SH-SY5Y (cell line): ENCODE measurements around the gene HSPA1A.

Experiments
- GATA2 ChIP-seq: IDR thresholded peaks from 2 replicates; pipeline ENCODE4 v1.6.1; 2011; ENCODE audit warnings: mild to moderate bottlenecking, low read depth, low read length
- GATA3 ChIP-seq: IDR thresholded peaks from 2 replicates; pipeline ENCODE4 v1.6.1; 2011; ENCODE audit warnings: low read depth, mild to moderate bottlenecking, low read length, moderate library complexity

DNA sequence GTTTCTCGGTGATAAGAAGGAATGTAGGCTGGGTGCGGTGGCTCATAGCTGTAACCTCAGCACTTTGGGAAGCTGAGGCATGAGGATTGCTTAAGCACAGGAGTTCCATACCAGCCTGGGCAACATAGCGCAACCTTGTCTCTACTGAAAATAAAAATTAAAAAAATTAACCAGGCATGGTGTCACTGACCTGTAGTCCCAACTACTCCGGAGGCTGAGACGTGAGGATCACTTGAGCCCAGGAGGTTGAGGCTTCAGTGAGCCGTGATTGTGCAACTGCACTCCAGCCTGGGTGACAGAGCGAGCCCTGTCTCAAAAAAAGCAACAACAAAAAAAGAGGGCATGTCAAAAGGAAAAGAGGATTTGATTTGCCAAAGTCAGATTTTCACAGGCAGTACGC is 43.4 kb downstream of the HSPA1A start:
- TF ChIP-seq GATA2 = no peak
- TF ChIP-seq GATA3 = no peak
